ENCODE measurements around the gene MSI2. TPM values are rescaled to one million over a fixed set of nuclear protein-coding genes. Genes with fewer than 3 reads are reported as not detected.

The MSI2 gene
- total and polyA plus RNA-seq, 5 donors = 43.9 to 113 (median 107) TPM

DNA sequence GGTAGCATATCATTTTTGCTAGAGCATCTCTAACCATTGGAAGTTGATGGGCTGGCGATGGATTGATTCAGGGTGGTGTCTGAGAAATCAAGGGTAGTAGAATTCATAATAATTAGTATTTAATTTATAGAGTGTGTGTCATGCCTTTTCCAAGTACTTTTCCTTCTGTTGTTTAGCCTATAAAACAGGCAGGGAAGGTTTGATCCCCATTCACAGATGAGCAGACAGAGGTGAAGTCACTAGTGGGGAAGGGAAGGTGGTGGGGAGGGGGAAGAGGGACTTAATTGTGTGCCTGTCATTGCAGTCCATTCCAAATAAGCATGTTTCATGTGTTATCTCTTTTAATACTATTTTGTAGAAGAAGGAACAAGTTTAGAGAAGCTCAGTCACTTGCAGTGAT lies 131.3 kb downstream of the MSI2 start:
- DNase-seq (no peak), ATAC-seq (no peak)

DNA sequence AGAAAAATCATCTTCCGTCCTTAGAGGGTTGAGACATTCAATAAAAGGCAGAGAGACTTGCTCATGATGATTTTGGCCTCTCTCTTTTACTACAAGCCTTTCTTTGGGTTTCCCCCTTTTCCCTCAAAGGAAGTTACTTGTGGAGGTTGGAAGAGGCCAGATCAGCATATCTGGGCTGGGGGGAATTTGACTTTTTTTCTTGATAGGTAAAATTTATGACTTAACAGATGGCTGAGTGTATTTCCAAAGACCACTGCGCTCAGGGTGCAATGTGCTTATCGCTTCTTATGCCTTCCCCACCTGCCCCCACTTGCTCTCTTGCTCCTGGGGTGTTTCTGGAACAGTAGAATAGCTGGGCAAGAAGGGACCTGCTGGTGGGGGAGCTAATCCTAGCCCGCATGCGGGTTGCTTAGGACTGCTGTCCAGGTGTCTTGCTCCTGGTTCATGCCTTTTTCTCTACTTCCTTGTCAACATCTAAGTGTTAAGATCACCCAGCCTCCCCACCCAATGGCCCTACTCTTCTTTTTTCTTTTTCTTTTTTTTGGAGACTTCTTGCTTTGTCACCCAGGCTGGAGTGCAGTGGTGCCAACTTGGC lies 131.9 kb downstream of the MSI2 start:
- no peak overlapping the region for H3K27ac ChIP-seq (ENCODE audit: low read length)
- WGBS = 90% methylated on average over 5 of the region's 5 CpGs
- no peaks in the 10 kb centered on the region for H3K27me3 ChIP-seq (ENCODE audit: control insufficient read depth, insufficient read depth)
- DNase-seq = no peak
- H3K4me3 ChIP-seq (ENCODE audit: low read length) = no peak overlapping the region
- H3K9me3 ChIP-seq (ENCODE audit: control insufficient read depth, low read length) = no peaks in the 10 kb centered on the region
- no peak for ATAC-seq
- H3K4me1 ChIP-seq (ENCODE audit: control insufficient read depth, insufficient read depth, low read length) = no peaks in the 10 kb centered on the region
- intact Hi-C loops (cut with DNase I) = no loop called here

More for the DNA sequence above, 131.3 kb downstream of the MSI2 start:
- H3K4me3 ChIP-seq (ENCODE audit: low read length) = no peak overlapping the region
- H3K4me1 ChIP-seq (ENCODE audit: control insufficient read depth, insufficient read depth, low read length) = no peaks in the 10 kb centered on the region
- H3K27ac ChIP-seq (ENCODE audit: low read length) = no peak overlapping the region
- H3K9me3 ChIP-seq (ENCODE audit: control insufficient read depth, low read length) = no peaks in the 10 kb centered on the region
- 99% methylated on average over 1 of the region's 1 CpG for WGBS
- no peaks in the 10 kb centered on the region for H3K27me3 ChIP-seq (ENCODE audit: control insufficient read depth, insufficient read depth)
- intact Hi-C loops (cut with DNase I) = no loop called here

DNA sequence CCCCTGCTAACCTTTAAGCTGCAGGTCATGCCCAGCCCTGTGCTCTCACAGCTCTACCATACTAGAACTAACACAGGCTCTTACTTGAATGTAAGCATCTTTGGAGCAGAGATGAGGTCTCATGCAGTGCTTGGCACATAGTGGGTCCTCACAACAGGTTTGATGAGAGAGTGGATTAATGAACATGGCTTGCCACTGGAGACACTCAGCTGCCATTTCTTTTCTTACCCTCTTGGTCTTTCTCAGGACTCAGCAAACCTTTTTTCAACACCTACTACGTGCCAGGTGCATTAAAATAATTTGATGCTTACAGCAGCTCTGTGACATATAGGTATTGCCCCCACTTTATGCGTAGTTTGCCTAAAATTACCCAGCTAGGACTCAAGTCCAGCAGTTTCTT lies 133.2 kb downstream of the MSI2 start:
- no peak for ATAC-seq
- WGBS = 72% methylated on average over 2 of the region's 2 CpGs
- intact Hi-C loops (cut with DNase I) = no loop called here

DNA sequence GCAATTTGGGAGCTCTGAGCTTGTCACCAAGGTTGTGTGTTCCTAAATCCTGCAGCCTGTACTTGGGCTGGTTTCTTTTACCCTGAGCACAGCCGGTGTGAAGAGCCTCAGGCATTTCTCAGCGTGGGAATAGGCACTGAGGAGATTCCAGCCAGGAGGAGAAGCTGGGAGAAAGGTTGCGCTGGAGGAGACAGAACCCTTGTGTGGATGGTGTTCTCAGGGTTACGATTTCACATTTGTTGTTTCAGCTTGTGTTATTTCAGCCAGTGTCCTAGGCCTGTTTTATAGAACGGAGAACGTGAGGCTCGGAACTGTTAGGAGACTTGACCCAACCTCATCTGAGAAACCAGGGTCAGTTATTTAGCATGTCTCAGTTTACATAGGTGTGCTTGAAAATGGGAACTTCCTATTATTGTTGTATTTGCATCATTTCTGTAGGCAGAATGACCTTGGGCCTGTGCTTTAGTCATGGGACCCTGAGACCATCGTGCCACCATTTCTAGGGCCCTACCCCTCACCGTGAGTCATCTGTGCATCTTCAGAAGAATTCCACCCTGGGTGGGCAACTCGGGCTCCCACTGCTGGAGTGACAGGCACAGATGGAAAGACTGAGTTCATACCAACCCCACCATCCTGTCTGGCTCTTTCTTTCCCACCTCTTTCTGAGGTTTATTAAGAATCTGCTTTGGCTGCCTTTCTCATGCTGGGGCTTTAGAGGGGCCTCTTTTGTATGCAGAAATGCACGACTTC lies 134.9 kb downstream of the MSI2 start:
- H3K9me3 ChIP-seq (ENCODE audit: control insufficient read depth, low read length) = no peaks in the 10 kb centered on the region
- WGBS = 85% methylated on average over 11 of the region's 11 CpGs
- no peaks in the 10 kb centered on the region for H3K27me3 ChIP-seq (ENCODE audit: control insufficient read depth, insufficient read depth)
- no peak overlapping the region for H3K27ac ChIP-seq (ENCODE audit: low read length)
- no peak overlapping the region for H3K4me3 ChIP-seq (ENCODE audit: low read length)
- intact Hi-C loops (cut with DNase I) = no loop called here
- no peak for DNase-seq
- peaks cover 2% of the 10 kb centered on the region for H3K4me1 ChIP-seq (ENCODE audit: control insufficient read depth, insufficient read depth, low read length)
- no peak for ATAC-seq

More for the DNA sequence above, 133.2 kb downstream of the MSI2 start:
- Histone ChIP-seq H3K4me1 (ENCODE audit: control insufficient read depth, insufficient read depth, low read length) (no peaks in the 10 kb centered on the region), H3K27me3 (ENCODE audit: control insufficient read depth, insufficient read depth) (no peaks in the 10 kb centered on the region), H3K27ac (ENCODE audit: low read length) (no peak overlapping the region), H3K4me3 (ENCODE audit: low read length) (no peak overlapping the region), H3K9me3 (ENCODE audit: control insufficient read depth, low read length) (no peaks in the 10 kb centered on the region)
- no peak for DNase-seq

DNA sequence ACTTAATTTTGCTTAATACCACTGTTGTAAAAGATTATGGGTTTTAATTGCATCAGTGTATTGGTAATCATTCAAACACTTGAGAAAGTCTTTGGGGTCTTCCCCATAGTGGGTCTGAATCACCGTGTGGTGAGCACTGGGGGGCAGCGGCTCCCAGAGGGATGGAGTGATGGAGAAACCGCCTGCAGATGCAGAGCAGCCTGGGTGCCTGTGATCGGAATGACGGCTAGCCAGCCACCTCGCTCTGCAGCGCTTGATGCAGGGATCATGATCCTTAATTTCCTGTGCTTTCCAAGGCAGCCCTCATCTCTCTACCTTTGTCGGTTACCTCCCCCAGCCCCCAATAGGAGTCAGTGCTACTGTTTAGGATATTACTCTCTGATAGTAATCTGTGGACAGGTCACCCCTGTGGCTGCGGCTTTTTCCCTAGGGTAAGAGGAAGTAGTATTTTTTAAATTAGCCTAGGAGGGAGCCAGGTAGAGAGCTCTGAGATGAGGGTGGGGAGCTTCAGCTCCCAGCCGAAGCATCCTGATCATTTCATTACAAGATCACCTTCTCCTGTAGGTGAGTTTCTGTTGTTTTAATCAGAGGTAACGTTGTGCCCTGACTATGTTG lies 135.6 kb downstream of the MSI2 start:
- no peak for ATAC-seq
- no peaks in the 10 kb centered on the region for H3K9me3 ChIP-seq (ENCODE audit: control insufficient read depth, low read length)
- H3K27ac ChIP-seq (ENCODE audit: low read length) = no peak overlapping the region
- no peak overlapping the region for H3K4me3 ChIP-seq (ENCODE audit: low read length)
- peaks cover 2% of the 10 kb centered on the region for H3K4me1 ChIP-seq (ENCODE audit: control insufficient read depth, insufficient read depth, low read length)
- DNase-seq = no peak
- WGBS = 88% methylated on average over 11 of the region's 11 CpGs
- no peaks in the 10 kb centered on the region for H3K27me3 ChIP-seq (ENCODE audit: control insufficient read depth, insufficient read depth)
- intact Hi-C loops (cut with DNase I) = no loop called here

DNA sequence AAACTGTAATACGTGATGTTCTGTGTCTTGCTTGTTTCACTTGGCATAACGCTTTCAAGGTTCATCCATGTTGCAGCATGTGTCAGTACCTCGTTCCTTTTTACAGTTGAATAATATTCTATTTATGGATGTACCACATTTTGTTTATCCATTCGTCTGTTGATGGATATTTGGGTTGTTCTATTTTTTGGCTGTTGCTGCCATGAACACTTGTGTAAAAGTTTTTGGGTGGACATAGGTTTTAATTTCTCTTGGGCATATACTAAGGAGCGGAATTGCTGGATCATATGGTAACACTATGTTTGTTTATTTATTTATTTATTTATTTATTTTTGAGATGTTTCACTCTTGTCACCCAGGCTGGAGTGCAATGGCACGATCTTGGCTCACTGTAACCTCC lies 137.0 kb downstream of the MSI2 start:
- ATAC-seq (no peak), DNase-seq (no peak)

DNA sequence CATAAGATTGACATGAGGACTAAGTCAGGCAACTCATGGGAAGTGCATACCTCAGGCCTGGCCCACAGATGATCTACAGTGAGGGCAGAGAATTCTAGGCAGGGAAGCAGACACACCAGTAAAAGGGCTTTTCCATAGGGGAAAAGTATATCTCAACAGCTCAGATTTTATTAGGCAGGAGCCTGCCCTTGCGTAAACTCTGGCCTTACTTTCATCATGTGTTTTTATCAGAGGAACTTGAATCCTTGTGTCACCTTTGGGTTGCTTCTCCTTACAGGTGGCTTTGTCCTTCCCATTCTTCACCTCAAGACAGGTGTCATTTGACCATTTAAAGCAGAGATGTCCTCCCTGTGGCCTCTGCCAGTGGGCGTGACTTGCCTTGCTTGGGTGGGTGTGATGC lies 138.1 kb downstream of the MSI2 start:
- over 99% methylated on average over 2 of the region's 2 CpGs for WGBS
- DNase-seq (no peak), ATAC-seq (no peak)
- no peak overlapping the region for H3K4me3 ChIP-seq (ENCODE audit: low read length)
- H3K27ac ChIP-seq (ENCODE audit: low read length) = no peak overlapping the region
- no peaks in the 10 kb centered on the region for H3K9me3 ChIP-seq (ENCODE audit: control insufficient read depth, low read length)
- peaks cover 2% of the 10 kb centered on the region for H3K4me1 ChIP-seq (ENCODE audit: control insufficient read depth, insufficient read depth, low read length)
- intact Hi-C loops (cut with DNase I) = no loop called here
- no peaks in the 10 kb centered on the region for H3K27me3 ChIP-seq (ENCODE audit: control insufficient read depth, insufficient read depth)

More for the DNA sequence above, 137.0 kb downstream of the MSI2 start:
- peaks cover 2% of the 10 kb centered on the region for H3K4me1 ChIP-seq (ENCODE audit: control insufficient read depth, insufficient read depth, low read length)
- intact Hi-C loops (cut with DNase I) = no loop called here
- H3K4me3 ChIP-seq (ENCODE audit: low read length) = no peak overlapping the region
- H3K27me3 ChIP-seq (ENCODE audit: control insufficient read depth, insufficient read depth) = no peaks in the 10 kb centered on the region
- no peak overlapping the region for H3K27ac ChIP-seq (ENCODE audit: low read length)
- 99% methylated on average over 6 of the region's 6 CpGs for WGBS
- no peaks in the 10 kb centered on the region for H3K9me3 ChIP-seq (ENCODE audit: control insufficient read depth, low read length)

DNA sequence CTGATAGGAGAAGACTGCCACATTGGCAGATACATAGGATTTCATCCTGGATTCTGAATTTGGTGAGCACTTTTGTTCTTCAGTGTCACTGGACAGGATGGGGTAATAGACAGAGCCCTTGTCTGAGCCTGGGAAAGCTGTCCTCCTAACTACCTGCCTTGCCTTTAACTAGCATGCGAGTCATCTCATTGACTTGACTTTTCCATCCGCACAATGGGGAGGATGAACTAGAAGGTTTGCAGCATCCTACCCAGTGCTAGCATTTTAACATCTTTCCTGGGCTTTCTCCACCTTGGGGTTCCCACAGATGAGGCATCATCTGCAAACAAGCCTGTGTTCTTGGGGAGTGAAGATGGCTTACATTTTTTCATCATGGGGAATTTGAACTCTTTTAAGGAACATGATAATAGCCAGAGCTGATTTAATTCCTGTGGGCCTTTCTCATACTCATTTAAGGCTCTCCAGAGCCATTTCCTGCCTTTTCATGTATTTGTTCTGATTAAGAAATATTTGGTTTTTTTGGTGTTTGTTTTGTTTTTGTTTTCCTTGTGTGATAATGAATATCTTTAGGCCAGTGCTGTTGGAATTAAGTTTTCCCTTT lies 139.5 kb downstream of the MSI2 start:
- H3K9me3 ChIP-seq (ENCODE audit: control insufficient read depth, low read length) = no peaks in the 10 kb centered on the region
- DNase-seq (no peak), ATAC-seq (no peak)
- no peak overlapping the region for H3K4me3 ChIP-seq (ENCODE audit: low read length)
- 94% methylated on average over 2 of the region's 2 CpGs for WGBS
- no peak overlapping the region for H3K27ac ChIP-seq (ENCODE audit: low read length)
- H3K27me3 ChIP-seq (ENCODE audit: control insufficient read depth, insufficient read depth) = no peaks in the 10 kb centered on the region
- intact Hi-C loops (cut with DNase I) = loop anchor here in 1 of 4 donors (5.0 kb wide), 1 partner anchor 41 kb away; no protein-coding TSS in a partner anchor
- H3K4me1 ChIP-seq (ENCODE audit: control insufficient read depth, insufficient read depth, low read length) = peaks cover 2% of the 10 kb centered on the region

DNA sequence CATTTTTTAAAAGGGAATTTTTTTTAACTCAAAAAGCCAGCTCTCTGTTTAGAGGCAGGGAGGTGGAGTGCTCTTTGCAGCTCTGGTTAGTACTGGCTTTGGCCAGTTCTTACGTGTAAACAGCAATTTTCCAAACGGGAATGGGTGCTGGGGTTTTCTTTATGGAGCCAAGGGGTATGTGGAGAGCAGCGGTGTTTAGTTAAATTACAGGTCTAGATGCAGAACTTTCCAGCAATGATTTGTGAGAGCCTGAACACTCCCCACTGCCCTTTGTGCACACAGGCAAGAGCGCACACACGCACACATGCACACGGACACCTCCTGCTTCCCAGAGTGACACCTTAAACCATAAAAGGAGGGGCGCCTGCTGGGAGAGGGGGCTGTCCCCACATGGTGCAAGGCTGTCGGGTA lies 140.2 kb downstream of the MSI2 start:
- Histone ChIP-seq H3K9me3 (ENCODE audit: control insufficient read depth, low read length) (no peaks in the 10 kb centered on the region), H3K27ac (ENCODE audit: low read length) (no peak overlapping the region), H3K4me3 (ENCODE audit: low read length) (no peak overlapping the region), H3K4me1 (ENCODE audit: control insufficient read depth, insufficient read depth, low read length) (peaks cover 3% of the 10 kb centered on the region), H3K27me3 (ENCODE audit: control insufficient read depth, insufficient read depth) (no peaks in the 10 kb centered on the region)
- DNase-seq (no peak), ATAC-seq (peak in 1 of 2 donors; percentile 20)
- intact Hi-C loops (cut with DNase I) = loop anchor here in 1 of 4 donors (5.0 kb wide), 1 partner anchor 41 kb away; no protein-coding TSS in a partner anchor
- WGBS = 70% methylated on average over 8 of the region's 8 CpGs

DNA sequence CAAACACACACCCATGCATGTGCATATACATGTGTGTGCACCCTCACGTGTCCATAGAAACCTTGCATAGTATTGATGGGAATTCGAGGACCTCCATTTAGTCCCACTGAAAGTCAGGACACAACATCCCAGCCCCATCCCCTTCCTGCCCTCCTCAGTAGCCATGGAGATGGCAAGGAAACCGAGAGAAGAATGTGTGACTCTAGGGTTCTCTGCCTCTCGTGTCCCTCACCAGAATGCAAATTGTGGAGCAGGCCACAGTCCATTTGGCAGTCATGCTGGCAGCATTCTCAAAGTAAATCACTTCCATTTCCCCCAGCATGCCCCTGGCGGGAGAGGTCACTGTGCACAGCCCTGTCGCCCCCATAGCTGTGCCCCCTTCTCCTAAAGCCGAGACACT lies 141.1 kb downstream of the MSI2 start:
- peaks cover 8% of the 10 kb centered on the region for H3K4me1 ChIP-seq (ENCODE audit: control insufficient read depth, insufficient read depth, low read length)
- no peak for ATAC-seq
- H3K9me3 ChIP-seq (ENCODE audit: control insufficient read depth, low read length) = no peaks in the 10 kb centered on the region
- no peaks in the 10 kb centered on the region for H3K27me3 ChIP-seq (ENCODE audit: control insufficient read depth, insufficient read depth)
- no peak overlapping the region for H3K4me3 ChIP-seq (ENCODE audit: low read length)
- H3K27ac ChIP-seq (ENCODE audit: low read length) = no peak overlapping the region
- 94% methylated on average over 7 of the region's 7 CpGs for WGBS
- intact Hi-C loops (cut with DNase I) = loop anchor here in 1 of 4 donors (5.0 kb wide), 1 partner anchor 40 kb away; no protein-coding TSS in a partner anchor
- no peak for DNase-seq

DNA sequence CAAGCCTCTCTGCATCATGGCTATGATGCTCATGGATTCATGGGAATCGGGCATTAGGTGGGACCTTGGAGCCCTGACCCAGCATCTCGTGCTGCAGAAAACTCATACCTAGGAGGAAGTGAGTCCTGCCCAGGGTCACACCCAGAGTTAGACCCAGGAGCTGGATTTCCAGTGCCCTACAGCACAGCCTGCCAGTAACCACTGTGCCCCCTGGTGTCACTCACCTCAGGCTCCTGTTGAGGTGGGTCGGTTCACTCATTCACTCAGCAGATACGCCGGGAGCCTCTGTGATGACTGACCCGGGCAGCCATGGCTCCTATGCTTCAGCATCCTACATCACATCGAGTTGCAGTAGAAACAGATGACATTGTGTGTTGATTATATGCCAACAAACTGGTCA lies 143.4 kb downstream of the MSI2 start:
- intact Hi-C loops (cut with DNase I) = loop anchor here in 1 of 4 donors (5.0 kb wide), 1 partner anchor 38 kb away; no protein-coding TSS in a partner anchor
- H3K4me1 ChIP-seq (ENCODE audit: control insufficient read depth, insufficient read depth, low read length) = peaks cover 16% of the 10 kb centered on the region
- WGBS = 94% methylated on average over 7 of the region's 7 CpGs
- DNase-seq = no peak
- no peaks in the 10 kb centered on the region for H3K27me3 ChIP-seq (ENCODE audit: control insufficient read depth, insufficient read depth)
- no peak overlapping the region for H3K27ac ChIP-seq (ENCODE audit: low read length)
- no peaks in the 10 kb centered on the region for H3K9me3 ChIP-seq (ENCODE audit: control insufficient read depth, low read length)
- H3K4me3 ChIP-seq (ENCODE audit: low read length) = no peak overlapping the region
- no peak for ATAC-seq
